NCI-H526 (cell line): Measurements from ENCODE around the gene ZNF813.
A peak's percentile ranks its signal among the peaks of the same experiment; 100 is the strongest.
"Not testable (repeated sequence)": the region's sequence is repeated elsewhere in the genome, so short reads cannot be mapped to it uniquely, and the experiment has no call there.

Experiments used
- DNase-seq, 2 experiments: peaks; one replicate each; lab custom pipeline; 2025; lab: John Stamatoyannopoulos, UW

Gene ZNF813

DNA sequence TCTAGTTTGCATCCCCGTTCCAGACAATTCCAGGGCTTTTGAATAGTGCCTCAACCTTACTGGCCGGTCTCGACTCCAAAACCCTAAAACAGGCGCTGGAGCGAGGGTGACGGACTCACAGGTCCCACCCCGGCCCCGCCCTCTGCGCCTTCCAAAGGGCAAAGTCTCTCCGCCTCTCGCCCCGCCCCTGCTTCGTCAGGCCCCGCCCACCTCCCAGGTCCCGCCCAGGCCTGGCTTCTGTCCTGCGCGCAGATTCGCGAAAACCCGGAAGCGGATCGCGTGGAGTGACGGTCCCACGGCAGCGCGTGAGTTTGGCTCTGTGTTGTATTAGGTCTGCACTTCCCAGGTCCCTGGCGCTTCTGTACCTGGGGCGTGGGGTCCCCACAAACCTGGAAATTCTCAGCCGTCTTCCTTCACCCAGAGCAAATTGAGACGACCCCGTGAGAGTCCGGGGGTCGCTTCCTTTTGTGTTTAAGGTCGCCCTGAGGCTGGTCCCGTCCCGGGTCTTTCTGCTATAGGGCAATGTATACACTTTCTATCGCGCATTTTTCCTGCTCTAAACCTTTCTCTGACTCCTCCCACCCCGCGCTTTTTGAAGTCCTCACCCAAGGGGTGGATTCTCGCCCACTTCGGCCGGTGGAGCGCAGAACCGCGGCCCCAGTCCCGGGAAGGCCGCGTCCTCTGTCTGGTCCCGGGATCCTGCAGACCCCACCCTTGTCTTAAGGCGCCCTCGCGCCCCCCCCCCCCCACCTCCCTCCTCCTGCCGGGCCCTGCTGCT lies at the start of gene ZNF813:
Gene ZNF813 (plus strand): TSS at position 249 of the 778 bp plus-strand sequence. CDS start 16,090 bp downstream, outside the sequence.
- peak; percentile 81 to 97 for DNase-seq

DNA sequence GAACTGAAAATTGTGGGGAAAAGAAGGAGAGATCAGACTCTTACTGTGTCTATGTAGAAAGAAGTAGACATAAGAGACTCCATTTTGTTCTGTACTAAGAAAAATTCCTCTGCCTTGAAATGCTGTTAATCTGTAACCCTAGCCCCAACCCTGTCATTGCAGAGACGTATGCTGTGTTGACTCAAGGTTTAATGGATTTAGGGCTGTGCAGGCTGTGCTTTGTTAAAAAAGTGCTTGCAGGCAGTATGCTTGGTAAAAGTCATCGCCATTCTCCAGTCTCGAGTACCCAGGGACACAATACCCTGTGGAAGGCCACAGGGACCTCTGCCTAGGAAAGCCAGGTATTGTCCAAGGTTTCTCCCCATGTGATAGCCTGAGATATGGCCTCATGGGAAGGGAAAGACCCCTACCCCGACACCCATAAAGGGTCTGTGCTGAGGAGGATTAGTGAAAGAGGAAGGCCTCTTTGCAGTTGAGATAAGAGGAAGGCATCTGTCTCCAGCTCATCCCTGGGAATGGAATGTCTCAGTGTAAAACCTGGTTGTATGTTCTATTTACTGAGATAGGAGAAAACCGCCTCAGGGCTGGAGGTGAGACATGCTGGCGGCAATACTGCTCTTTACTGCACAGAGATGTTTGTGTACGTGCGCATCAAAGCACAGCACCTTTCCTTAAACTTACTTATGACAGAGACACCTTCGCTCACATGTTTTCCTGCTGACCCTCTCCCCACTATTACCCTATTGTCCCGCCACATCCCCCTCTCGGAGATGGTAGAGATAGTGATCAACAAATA lies 46.8 kb upstream of the ZNF813 start:
- not testable (repeated sequence) for DNase-seq

DNA sequence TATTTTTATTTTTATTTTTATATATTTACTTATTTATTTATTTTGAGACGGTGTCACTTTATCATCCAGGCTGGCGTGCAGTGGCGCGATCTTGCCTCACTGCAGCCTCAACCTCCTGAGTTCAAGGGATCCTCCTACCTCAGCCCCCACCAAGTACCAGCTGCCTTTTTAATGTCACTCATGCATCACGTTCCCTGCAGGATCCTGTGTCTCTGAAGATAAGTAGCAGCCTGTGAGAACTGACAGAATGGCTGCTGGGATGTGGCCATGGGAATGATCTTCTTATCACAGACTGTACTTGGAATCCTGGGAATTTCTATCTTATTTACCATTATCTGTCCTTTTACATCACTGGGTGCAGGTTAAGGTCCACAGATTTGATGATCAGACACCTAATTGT lies 45.0 kb upstream of the ZNF813 start:
- no peak for DNase-seq

DNA sequence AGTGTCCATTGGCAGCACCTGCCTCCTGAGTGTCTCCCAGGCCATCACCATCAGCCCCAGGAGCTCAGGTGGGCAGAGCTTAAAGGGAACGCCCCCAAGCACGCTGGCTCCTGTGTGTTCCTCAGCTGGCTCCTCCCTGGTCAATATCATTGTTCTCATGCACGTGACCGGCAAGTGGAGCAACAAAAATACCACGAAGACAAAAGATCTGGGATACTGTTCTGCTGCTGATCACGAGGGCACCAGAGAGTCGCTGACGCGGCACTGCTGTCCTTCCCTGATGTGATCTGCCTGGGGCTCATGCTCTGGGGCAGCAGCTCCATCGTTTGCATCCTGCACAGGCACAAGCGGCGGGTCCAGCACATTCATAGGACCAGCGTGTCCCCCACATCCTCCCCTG lies 44.5 kb upstream of the ZNF813 start:
- peak; percentile 28 to 36 for DNase-seq

DNA sequence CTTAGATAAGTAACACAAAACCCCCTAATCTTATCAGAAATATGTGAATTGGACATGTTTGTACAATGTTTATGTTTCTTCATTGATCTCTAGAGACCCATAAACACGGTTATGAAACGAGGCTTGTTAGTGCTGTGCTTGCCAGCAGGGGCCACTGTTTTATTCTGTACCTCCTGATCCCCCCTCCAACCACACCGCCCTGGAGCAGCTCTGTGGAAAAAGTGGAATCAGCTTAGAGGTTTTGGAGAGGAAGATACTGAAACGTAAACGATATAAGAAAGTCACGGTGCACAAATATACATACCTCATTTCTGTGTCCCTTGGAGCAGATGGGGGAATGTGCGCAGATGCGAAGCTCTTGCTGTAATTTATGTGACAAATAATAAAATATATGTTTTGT lies 43.9 kb upstream of the ZNF813 start:
- DNase-seq, result peak; percentile 41 to 65

DNA sequence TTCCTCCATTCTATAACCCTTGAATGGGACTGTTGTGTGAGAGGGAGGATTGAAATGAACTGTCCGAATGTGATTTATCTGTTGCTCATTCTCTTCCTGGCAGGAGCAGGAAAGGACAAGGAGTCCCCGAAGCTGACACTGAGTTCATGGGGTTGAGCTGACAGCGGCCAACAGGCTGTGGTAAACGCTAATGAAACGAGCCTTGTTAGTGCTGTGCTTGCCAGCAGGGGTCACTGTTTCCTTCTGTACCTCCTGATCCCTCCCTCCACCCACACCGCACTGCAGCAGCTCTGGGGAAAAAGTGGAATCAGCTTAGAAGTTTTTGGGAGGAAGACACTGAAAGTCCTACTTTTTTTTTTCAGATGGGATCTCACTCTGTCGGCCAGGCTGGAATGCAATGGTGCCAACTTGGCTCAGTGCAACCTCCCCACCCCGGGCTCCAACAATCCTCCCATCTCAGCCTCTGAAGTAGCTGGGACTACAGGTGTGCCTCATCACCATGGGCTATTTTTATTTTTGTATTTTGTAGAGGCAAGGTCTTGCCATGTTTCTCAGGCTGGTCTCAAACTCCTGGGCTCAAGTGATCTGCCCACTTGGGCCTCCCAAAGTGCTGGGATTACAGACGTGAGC lies 42.5 kb upstream of the ZNF813 start:
- DNase-seq, result peak; percentile 36 to 91

DNA sequence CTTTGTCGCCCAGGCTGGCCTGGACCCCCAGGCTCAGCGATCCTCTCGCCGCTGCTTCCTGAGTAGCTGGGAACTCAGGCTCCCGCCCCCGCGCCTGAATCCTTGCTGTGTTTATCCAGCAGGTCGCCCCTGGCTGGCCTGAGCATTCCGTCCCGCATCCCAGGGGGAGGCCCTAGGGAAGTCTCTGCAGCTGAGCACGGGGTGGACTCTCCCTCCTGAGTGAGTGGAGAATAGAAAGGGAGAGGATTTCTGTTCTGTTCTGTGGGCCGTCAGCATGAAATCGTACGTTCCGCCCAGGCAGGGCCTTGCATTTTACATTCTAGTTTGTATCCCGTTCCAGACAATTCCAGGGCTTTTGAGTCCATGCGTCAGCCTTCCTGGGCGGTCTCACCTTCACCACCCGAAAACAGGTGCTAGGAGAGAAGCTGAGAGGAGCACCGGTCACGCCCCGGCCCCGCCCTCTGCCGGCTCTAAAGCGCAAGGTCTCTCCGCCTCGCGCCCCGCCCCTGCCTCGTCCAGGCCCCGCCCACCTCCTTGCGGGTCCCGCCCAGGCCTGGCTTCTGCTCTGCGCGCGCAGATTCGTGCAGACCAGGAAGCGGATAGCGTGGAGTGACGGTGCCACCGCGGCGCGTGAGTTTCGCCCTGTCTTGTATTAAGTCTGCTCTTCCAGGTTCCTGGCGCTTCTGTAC lies 36.0 kb upstream of the ZNF813 start, which contains the start of gene ZNF761:
Gene ZNF761 (plus strand): TSS at position 586 of the 689 bp plus-strand sequence. CDS start 15,285 bp downstream, outside the sequence.
- DNase-seq, result peak; percentile 97 to 99

DNA sequence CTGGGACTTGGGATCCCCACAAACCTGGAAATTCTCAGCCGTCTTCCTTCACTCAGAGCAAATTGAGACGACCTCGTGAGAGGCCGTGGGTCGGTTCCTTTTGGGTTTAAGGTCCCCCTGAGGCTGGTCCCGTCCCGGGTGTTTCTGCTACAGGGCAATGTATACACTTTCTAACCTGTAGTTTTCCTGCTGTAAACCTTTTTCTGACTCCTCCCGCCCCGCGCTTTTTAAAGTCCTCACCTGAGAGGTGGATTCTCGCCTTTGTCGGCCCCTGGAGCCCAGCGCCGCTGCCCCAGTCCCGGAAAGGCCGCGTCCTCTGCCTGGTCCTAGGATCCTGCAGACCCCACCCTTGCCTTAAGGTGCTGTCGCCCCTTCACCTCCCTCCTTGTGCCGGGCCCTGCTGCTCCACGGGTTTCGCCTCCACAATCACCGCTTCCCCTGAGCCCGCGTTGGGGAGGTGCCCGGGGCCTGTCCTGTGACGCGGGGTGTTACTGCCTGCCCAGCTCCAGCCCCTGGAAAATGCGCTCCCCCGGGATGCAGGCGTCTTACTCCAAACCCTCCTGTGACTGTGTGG lies 35.4 kb upstream of the ZNF813 start:
- peak; percentile 31 to 47 for DNase-seq

DNA sequence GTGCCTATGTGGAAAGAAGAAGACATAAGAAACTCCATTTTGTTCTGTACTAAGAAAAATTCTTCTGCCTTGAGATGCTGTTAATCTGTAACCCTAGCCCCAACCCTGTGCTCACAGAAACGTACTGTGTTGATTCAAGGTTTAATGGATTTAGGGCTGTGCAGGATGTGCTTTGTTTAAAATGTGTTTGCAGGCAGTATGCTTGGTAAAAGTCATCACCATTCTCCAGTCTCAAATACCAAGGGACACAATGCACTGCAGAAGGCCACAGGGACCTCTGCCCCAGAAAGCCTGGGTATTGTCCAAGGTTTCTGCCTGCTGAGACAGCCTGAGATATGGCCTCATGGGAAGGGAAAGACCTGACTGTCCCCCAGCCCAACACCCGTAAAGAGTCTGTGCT lies 23.7 kb upstream of the ZNF813 start:
- DNase-seq, result not testable (repeated sequence)

DNA sequence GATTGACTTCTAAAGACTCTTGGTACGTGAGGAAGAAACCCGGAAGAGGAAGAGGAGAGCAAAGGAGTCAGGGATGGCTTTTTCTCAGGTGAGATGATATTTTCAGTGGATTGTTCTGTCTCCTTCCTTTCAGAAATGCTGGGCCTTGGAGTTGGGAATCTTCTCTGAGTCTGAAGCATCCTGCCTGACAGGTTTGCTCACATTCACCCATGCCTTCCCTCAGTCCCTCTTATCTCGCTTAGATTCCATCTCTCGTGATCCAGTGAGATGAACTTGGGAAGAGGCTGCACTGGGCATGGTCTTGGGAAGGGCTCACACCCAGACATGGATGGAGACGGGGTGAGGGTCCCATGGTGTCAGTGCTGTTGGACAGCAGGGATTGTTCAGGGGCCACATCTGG lies 20.3 kb upstream of the ZNF813 start:
- not testable (repeated sequence) for DNase-seq

DNA sequence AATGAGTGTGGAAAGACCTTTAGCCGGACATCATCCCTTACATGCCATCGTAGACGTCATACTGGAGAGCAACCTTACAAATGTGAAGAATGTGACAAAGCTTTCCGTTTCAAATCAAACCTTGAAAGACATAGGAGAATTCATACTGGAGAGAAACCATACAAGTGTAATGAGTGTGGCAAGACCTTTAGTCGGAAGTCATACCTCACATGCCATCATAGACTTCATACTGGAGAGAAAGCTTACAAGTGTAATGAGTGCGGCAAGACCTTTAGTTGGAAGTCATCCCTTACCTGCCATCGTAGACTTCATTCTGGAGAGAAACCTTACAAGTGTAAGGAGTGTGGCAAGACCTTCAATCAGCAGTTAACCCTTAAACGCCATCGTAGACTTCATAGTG lies 11.7 kb upstream of the ZNF813 start:
- no peak for DNase-seq

DNA sequence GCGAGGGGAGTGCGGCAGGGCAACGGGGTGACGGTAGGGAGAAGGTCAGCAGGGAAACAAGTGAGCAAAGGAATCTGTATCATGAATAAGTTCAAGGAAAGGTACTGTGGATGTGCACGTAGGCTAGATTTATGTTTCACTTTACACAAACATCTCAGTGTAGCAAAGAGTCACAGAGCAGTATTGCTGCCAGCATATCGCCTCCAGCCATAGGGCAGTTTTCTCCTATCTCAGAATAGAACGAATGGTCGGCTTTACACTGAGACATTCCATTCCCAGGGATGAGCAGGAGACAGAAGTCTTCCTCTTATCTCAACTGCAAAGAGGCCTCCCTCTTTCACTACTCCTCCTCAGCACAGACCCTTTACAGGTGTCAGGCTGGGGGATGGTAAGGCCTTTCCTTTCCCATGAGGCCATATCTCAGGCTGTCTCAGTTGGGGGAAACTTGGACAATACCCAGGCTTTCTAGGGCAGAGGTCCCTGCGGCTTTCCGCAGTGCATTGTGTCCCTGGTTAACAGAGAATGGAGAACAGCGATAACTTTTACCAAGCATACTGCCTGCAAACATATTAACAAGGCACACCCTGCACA lies 7.3 kb upstream of the ZNF813 start:
- DNase-seq, result not testable (repeated sequence)

DNA sequence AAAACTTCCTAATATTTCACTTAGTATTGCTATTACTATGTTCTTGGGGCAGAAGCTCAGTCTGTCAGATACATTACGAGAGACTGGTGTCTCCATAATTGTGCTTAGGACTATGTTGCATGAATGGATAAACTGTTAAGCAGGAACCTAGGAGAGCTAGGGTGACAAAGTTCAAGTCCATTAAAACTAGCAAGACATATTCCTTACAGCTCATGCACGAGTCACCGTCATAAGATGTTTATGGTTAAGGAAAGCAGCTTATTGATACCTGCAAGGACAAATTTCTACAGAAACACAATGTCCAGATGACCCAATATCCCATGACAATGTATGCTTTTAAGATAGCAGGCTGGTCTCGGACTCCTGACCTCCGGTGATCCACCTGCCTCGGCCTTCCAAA lies 5.7 kb upstream of the ZNF813 start:
- no peak for DNase-seq

DNA sequence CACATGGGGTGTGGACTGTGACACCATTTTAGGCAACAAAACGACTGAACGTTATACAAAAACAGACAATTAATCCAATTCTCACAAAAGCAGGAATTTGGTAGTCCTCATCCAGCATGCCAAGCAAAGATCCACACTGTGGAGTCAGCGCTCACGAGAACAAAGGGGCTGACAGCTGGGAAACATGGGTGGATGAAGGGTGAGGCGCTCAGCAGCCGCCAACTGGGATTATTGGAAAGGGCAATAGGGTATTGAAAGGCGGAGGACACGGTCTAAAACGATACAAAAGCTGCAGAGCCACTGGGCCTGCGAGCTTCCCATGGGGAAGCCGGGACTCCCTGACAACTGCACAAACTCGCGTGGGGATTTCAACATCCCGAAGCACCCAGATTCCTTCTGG lies 4.7 kb upstream of the ZNF813 start:
- DNase-seq, result no peak

DNA sequence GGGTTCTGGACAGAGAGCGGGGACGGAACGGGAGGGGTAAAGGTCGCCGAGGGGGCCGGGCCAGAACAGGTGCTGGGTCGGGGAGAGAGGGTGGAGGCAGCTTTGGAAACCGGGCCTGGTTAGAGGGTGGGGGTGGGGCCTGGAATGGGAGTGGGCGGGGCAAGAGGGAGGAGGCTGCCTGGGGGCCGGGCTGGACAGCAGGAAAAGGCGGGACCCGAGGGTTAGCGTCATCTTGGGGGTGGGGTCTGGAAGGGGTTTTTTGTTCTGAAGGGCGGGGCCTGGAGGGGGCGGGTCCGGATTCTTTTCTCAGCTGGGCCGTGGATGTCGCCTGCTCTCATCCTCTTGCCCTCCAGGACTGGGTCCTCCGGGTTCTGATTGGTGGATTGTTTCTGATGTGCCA lies 4.3 kb upstream of the ZNF813 start:
- DNase-seq, result peak in 1 of 2 experiments; percentile 44

DNA sequence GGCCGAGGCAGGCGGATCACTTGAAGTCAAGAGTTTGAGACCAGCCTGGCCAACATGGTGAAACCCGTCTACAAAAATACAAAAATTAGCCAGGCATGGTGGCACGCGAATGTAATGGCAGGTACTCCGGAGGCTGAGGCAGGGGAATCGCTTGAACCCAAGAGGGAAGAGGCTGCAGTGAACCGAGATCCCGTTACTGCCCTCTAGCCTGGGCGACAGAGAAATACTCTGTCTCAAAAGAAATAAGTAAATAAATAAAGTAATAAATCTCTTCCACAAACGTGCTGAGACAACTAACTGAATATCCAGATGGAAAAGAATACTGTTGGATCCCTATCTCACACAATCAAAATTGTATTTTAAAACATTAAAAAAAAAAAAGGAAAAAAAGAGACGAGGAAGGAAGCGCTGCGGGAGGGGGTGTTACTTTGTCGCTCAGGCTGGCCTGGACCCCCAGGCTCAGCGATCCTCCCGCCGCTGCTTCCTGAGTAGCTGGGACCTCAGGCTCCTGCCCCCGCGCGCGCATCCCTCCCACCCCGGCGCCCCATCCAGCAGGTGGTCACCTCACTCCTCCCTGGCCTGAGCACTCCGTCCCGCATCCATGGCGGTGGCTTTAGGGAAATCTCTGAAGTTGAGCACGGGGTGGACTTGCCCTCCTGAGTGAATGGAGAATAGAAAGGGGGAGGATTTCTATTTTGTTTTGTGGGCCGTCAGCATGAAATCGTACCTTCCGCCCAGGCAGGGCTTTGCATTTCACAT lies 628 bp upstream of the ZNF813 start:
- peak in 1 of 2 experiments; percentile 31 for DNase-seq

DNA sequence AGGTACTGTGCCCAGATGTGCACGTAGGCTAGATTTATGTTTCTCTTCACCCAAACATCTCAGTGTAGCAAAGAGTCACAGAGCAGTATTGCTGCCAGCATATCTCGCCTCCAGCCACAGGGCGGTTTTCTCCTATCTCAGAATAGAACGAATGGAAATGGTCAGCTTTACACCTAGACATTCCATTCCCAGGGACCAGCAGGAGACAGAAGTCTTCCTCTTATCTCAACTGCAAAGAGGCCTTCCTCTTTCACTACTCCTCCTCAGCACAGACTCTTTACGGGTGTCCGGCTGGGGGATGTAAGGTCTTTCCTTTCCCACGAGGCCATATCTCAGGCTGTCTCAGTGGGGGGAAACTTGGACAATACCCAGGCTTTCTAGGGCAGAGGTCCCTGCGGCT lies 1.1 kb downstream of the ZNF813 start:
- not testable (repeated sequence) for DNase-seq

DNA sequence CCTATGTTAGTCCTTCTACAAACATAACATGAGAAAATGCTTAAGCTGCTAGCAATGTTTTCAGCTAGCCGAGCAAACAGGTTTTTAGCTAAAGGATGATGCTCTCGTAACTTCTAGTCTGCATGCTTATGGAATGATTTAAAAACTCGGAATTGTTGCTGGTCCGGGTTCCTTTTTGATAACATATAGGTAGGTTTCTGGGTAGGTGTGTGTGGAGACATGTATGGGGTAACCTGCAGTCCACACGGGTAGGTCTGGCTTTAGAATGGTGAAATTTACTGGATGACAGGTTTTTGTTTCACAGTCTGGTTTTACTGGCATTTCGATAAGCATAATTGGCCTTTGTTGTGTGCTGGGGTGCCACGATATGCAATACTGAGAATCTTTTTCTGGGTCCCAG lies 4.4 kb downstream of the ZNF813 start:
- DNase-seq, result no peak

DNA sequence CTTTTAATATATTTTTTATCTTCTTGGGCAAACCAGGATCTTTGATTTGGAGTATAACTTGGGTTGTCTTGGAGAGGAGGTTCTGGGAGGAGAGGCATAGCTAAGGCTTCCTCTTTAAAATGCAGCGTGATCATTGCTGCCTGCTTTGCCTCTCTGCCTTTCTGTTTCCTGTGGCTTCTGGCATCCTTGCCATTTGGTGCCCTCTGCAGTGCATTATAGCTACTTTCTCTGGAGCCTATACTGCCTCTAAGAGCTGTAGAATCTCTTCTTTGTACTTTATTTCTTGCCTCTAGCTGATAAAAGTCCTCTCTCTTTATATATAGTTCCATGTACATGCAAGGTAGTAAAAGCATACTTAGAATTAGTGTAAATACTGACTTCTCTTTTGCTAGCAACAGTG lies 7.3 kb downstream of the ZNF813 start:
- not testable (repeated sequence) for DNase-seq

DNA sequence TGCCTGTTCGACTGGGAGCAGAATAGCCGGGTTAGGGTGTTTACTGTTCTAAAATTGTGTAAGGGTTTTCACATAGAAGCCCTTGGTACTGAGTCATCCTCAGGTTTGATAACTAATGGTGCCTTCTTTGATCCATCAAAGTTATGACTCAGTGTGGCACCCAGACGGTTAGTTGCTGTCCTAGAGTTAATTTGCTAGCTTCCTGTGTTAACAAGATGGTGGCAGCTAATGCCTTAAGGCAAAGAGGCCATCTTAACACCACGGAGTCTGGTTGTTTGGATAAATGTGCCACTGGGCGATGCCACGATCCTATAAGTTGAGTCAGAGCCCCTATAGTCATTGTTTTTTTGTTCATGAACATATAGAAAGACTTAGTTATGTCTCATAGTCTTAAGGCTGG lies 7.9 kb downstream of the ZNF813 start:
- not testable (repeated sequence) for DNase-seq
